GM23248 (cell line): ENCODE data around the gene JMJD1C. TPM values are rescaled to one million over a fixed set of nuclear protein-coding genes. Genes with fewer than 3 reads are reported as not detected.
A peak's percentile ranks its signal among the peaks of the same experiment; 100 is the strongest.

ENCODE experiments used
- DNase-seq: peaks from one replicate; pipeline ENCODE4 v3.0.0-alpha.2; 2015
- H2AFZ ChIP-seq: fragments of 200-600 bp; sonication (generic); 2 replicates; pipeline ENCODE4 v1.6.1; 2016; ENCODE audit warnings: antibody characterized with exemption
- H3F3A ChIP-seq: fragments of 200-600 bp; sonication (generic); 2 replicates; pipeline ENCODE4 v1.6.1; 2016; ENCODE audit warnings: mild to moderate bottlenecking, antibody characterized with exemption, mixed run types; ENCODE audit not compliant: insufficient read depth
- H3K27ac ChIP-seq: fragments of 200-600 bp; sonication (generic); 2 replicates; pipeline ENCODE4 v1.5.1; 2016; ENCODE audit warnings: mild to moderate bottlenecking
- H3K27me3 ChIP-seq: fragments of 200-600 bp; sonication (generic); replicated peaks from 2 replicates; pipeline ENCODE4 v1.6.1; 2016; ENCODE audit warnings: mild to moderate bottlenecking; ENCODE audit not compliant: insufficient read depth
- H3K36me3 ChIP-seq: fragments of 200-600 bp; sonication (generic); 2 replicates; pipeline ENCODE4 v1.6.1; 2016; ENCODE audit warnings: low read depth, mild to moderate bottlenecking
- H3K4me1 ChIP-seq: fragments of 200-600 bp; sonication (generic); 2 replicates; pipeline ENCODE4 v1.6.1; 2016; ENCODE audit warnings: mild to moderate bottlenecking; ENCODE audit not compliant: insufficient read depth
- H3K4me2 ChIP-seq: fragments of 200-600 bp; sonication (generic); one replicate; pipeline ENCODE4 v1.6.1; 2016; ENCODE audit warnings: mild to moderate bottlenecking; ENCODE audit not compliant: unreplicated experiment
- H3K4me3 ChIP-seq: fragments of 200-600 bp; sonication (generic); 2 replicates; pipeline ENCODE4 v1.5.1; 2016; ENCODE audit warnings: mild to moderate bottlenecking
- H3K79me2 ChIP-seq: fragments of 200-600 bp; sonication (generic); 2 replicates; pipeline ENCODE4 v1.6.1; 2016; ENCODE audit warnings: mild to moderate bottlenecking; ENCODE audit not compliant: insufficient read depth
- H3K9ac ChIP-seq: fragments of 200-600 bp; sonication (generic); 2 replicates; pipeline ENCODE4 v1.6.1; 2016; ENCODE audit warnings: mild to moderate bottlenecking
- H3K9me2 ChIP-seq: fragments of 200-600 bp; sonication (generic); 2 replicates; pipeline ENCODE4 v1.6.1; 2016; ENCODE audit warnings: mixed run types, mild to moderate bottlenecking, moderate library complexity; ENCODE audit not compliant: insufficient read depth
- H3K9me3 ChIP-seq: fragments of 200-600 bp; sonication (generic); one replicate; pipeline ENCODE4 v1.6.1; 2017; ENCODE audit warnings: low read depth
- H4K20me1 ChIP-seq: fragments of 200-600 bp; sonication (generic); 2 replicates; pipeline ENCODE4 v1.6.0; 2016; ENCODE audit not compliant: insufficient read depth
- EZH2 ChIP-seq: fragments of 200-600 bp; sonication (generic); IDR thresholded peaks from 2 replicates; pipeline ENCODE4 v1.6.1; 2018; ENCODE audit warnings: antibody characterized with exemption, mild to moderate bottlenecking; ENCODE audit not compliant: insufficient read depth, poor library complexity, severe bottlenecking
- EZH2phosphoT487 ChIP-seq: fragments of 200-600 bp; sonication (generic); IDR thresholded peaks from 2 replicates; pipeline ENCODE4 v1.6.1; 2018; ENCODE audit warnings: antibody characterized with exemption, moderate library complexity, mild to moderate bottlenecking, low read depth; ENCODE audit not compliant: insufficient read depth
- WGBS, 2 experiments: methylation state at CpG; one replicate each; pipeline ENCODE4 v1.1.6; 2015 to 2017; ENCODE audit warnings: low lambda C conversion rate in 2 of 2, low coverage in 1 of 2; ENCODE audit errors: missing lambda C conversion rate in 2 of 2; 5-methylcytosine and 5-hydroxymethylcytosine counted together
- in situ Hi-C: fragments of 300-500 bp; cut with MboI; formaldehyde crosslinking; loops from 2 replicates; pipeline ENCODE4 v1.15.0; 2020
- polyA plus RNA-seq: library from polyadenylated mRNA; unstranded; fragments of >200 nt; fragmentation: Nextera tagmentation; extraction: Ambion mirVana; gene quantifications from 2 replicates; pipeline ENCODE4 v1.2.1, GENCODE V29; 2016
- total RNA-seq: library from RNA; depleted of rRNA; stranded (reverse); fragments of >200 nt; shearing (Covaris generic); gene quantifications from 2 replicates; pipeline ENCODE4 v1.2.3, GENCODE V29; 2014

JMJD1C gene
- total and polyA plus RNA-seq, 2 experiments from 2014 or later, result 34.6 to 74.3 TPM

GRCh38 chr10:63217120-63217605, 248.6 kb downstream of the JMJD1C start:
- peaks cover 23% of the 10 kb centered on the region for H3K4me1 ChIP-seq
- H3K79me2 ChIP-seq, result peaks cover 96% of the 10 kb centered on the region
- TF ChIP-seq EZH2 (no peak), EZH2phosphoT487 (no peak)
- peak; percentile 82 for DNase-seq
- 22 to 31% methylated on average over 3 of the region's 3 CpGs for WGBS, 2 experiments
- peak overlapping the region; percentile 0; the same call in 1 of the 2 replicates for H3K27ac ChIP-seq
- H3K36me3 ChIP-seq, result peaks cover 15% of the 10 kb centered on the region
- in situ Hi-C loops, result loop anchor here (25.0 kb wide), 1 partner anchor 395 kb away; no protein-coding TSS in a partner anchor
- H3K4me2 ChIP-seq, result peak overlapping the region; percentile 12
- H3K9ac ChIP-seq, result peak overlapping the region; percentile 3; the same call in 1 of the 2 replicates
- H3K9me2 ChIP-seq, result no peaks in the 10 kb centered on the region
- no peak overlapping the region for H3K4me3 ChIP-seq
- no peaks in the 10 kb centered on the region for H3K27me3 ChIP-seq
- no peak overlapping the region for H2AFZ ChIP-seq
- peaks cover 20% of the 10 kb centered on the region for H3F3A ChIP-seq
- H4K20me1 ChIP-seq, result no peaks in the 10 kb centered on the region
- no peaks in the 10 kb centered on the region for H3K9me3 ChIP-seq

DNA sequence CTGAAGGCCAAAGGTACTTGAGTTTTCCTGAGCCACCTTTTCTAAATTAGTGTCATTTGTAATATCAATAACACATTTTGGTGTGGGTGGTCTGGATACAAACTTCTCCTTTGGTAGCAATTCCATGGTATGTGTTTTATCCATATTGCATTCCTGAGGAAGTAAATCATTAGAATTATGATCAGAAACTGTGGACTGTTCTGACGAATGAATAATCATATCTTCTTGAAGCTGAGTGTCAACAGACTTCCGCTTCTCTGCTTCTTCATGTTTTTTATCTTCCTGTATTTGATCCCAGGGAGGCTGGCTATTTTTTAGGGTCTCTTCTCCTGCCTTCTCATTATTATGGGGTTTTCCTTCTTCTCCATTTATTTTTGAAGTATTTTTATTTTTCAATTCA, 251.2 kb downstream of the JMJD1C start:
- no peak overlapping the region for H3K4me2 ChIP-seq
- H3K4me3 ChIP-seq, result no peak overlapping the region
- WGBS, 2 experiments, result 45 to 57% methylated on average over 2 of the region's 2 CpGs
- peaks cover 30% of the 10 kb centered on the region for H3K4me1 ChIP-seq
- TF ChIP-seq EZH2, result no peak
- TF ChIP-seq EZH2phosphoT487, result no peak
- peak overlapping the region; percentile 30 for H3K27ac ChIP-seq
- DNase-seq, result peak; percentile 24
- H3F3A ChIP-seq, result peaks cover 22% of the 10 kb centered on the region
- H3K79me2 ChIP-seq, result peaks cover 96% of the 10 kb centered on the region
- in situ Hi-C loops, result loop anchor here (25.0 kb wide), 1 partner anchor 398 kb away; no protein-coding TSS in a partner anchor
- peaks cover 22% of the 10 kb centered on the region for H3K36me3 ChIP-seq
- H3K9me2 ChIP-seq, result no peaks in the 10 kb centered on the region
- no peaks in the 10 kb centered on the region for H3K9me3 ChIP-seq
- 0 out of 2 replicates have a peak overlapping the region, but pooled peaks have one; percentile 8 for H3K9ac ChIP-seq
- no peaks in the 10 kb centered on the region for H3K27me3 ChIP-seq
- H4K20me1 ChIP-seq, result peaks cover 10% of the 10 kb centered on the region; the same call in 1 of the 2 replicates
- H2AFZ ChIP-seq, result no peak overlapping the region

- no peak for DNase-seq
These were observed 252.3 kb downstream of the JMJD1C start for GRCh38 chr10:63213489-63213888.

DNA sequence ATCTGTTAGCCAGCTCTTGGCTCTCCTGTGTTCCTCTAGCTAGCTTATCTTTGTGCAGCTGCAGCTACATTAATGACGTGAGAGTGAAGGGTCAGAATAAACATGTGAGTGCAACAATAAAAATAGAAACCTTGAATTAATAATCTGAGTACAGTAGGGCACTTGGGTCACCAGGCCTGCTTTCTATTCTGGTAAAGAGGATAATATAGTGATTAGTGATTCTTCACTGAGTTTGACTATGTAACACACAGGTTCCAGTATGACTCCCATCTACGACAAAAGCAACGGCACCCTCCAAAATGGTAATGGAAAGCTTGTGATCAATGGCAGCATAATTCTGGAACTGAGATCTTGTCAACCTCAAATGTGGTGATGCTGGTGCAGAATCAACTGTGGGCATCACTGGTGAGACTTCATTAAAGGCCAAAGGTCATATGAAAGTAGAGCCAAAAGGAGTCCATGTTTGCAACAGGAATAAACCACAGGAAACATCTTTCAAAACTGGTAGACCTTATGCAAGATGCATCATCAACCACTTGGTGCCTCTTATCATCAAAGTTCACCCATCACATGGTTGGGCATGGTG, 255.1 kb downstream of the JMJD1C start:
- peaks cover 39% of the 10 kb centered on the region for H3K36me3 ChIP-seq
- no peak for TF ChIP-seq EZH2
- no peak for TF ChIP-seq EZH2phosphoT487
- peaks cover 47% of the 10 kb centered on the region for H3F3A ChIP-seq
- H3K9me3 ChIP-seq, result no peaks in the 10 kb centered on the region
- peaks cover 13% of the 10 kb centered on the region; the same call in 1 of the 2 replicates for H4K20me1 ChIP-seq
- H3K27ac ChIP-seq, result no peak overlapping the region
- no peak overlapping the region for H3K4me2 ChIP-seq
- WGBS, 2 experiments, result 61 to 65% methylated on average over 3 of the region's 3 CpGs
- no peaks in the 10 kb centered on the region for H3K9me2 ChIP-seq
- H3K9ac ChIP-seq, result no peak overlapping the region
- H3K79me2 ChIP-seq, result peaks cover 88% of the 10 kb centered on the region
- no peak for DNase-seq
- in situ Hi-C loops, result loop anchor here (25.0 kb wide), 1 partner anchor 402 kb away; no protein-coding TSS in a partner anchor
- H2AFZ ChIP-seq, result no peak overlapping the region
- no peaks in the 10 kb centered on the region for H3K27me3 ChIP-seq
- H3K4me3 ChIP-seq, result no peak overlapping the region
- peaks cover 51% of the 10 kb centered on the region for H3K4me1 ChIP-seq

More at GRCh38 chr10:63213489-63213888, 252.3 kb downstream of the JMJD1C start:
- no peaks in the 10 kb centered on the region for H3K9me2 ChIP-seq
- TF ChIP-seq EZH2 (no peak), EZH2phosphoT487 (no peak)
- peaks cover 25% of the 10 kb centered on the region for H3F3A ChIP-seq
- H3K4me1 ChIP-seq, result peaks cover 40% of the 10 kb centered on the region
- peaks cover 25% of the 10 kb centered on the region for H3K36me3 ChIP-seq
- H3K4me2 ChIP-seq, result no peak overlapping the region
- no peak overlapping the region for H3K9ac ChIP-seq
- peaks cover 96% of the 10 kb centered on the region for H3K79me2 ChIP-seq
- no peaks in the 10 kb centered on the region for H3K9me3 ChIP-seq
- H2AFZ ChIP-seq, result no peak overlapping the region
- H3K4me3 ChIP-seq, result no peak overlapping the region
- in situ Hi-C loops, result loop anchor here (25.0 kb wide), 1 partner anchor 399 kb away; no protein-coding TSS in a partner anchor
- H4K20me1 ChIP-seq, result peaks cover 13% of the 10 kb centered on the region; the same call in 1 of the 2 replicates
- 91 to 96% methylated on average over 3 of the region's 3 CpGs for WGBS, 2 experiments
- H3K27me3 ChIP-seq, result no peaks in the 10 kb centered on the region
- H3K27ac ChIP-seq, result no peak overlapping the region
